A673 (cell line): ENCODE results near the gene CHD2.

Source experiments
- EZH2 ChIP-seq: fragments of 200-600 bp; sonication (generic); IDR thresholded peaks from 2 replicates; pipeline ENCODE4 v1.6.1; 2017; ENCODE audit warnings: borderline replicate concordance, low read depth, mild to moderate bottlenecking, mixed read lengths, antibody characterized with exemption, low read length; ENCODE audit not compliant: poor library complexity, severe bottlenecking
- TF ChIP-seq, protein P1 (sequence below): fragments of 300-800, 200-600 bp; sonication (generic); conservative IDR thresholded peaks from 2 replicates; pipeline ENCODE4 v1.5.1; 2017; ENCODE audit warnings: low read depth, mild to moderate bottlenecking, antibody characterized with exemption, low read length, moderate library complexity, mixed read lengths

DNA sequence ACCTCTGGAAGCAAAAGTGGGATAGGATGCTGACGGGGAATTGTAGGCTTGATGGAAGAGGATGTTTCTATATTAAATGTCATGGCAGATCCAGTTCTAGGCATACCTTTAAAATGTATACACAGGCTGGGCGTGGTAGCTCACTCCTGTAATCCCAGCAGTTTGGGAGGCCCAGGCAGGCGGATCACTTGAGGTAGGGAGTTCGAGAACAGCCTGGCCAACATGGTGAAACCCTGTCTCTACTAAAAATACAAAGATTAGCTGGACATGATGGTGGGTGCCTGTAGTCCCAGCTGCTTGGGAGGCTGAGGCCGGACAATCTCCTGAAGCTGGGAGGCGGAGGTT lies 8.6 kb downstream of the CHD2 start:
- no peak for TF ChIP-seq EZH2
- TF ChIP-seq, protein P1, sequence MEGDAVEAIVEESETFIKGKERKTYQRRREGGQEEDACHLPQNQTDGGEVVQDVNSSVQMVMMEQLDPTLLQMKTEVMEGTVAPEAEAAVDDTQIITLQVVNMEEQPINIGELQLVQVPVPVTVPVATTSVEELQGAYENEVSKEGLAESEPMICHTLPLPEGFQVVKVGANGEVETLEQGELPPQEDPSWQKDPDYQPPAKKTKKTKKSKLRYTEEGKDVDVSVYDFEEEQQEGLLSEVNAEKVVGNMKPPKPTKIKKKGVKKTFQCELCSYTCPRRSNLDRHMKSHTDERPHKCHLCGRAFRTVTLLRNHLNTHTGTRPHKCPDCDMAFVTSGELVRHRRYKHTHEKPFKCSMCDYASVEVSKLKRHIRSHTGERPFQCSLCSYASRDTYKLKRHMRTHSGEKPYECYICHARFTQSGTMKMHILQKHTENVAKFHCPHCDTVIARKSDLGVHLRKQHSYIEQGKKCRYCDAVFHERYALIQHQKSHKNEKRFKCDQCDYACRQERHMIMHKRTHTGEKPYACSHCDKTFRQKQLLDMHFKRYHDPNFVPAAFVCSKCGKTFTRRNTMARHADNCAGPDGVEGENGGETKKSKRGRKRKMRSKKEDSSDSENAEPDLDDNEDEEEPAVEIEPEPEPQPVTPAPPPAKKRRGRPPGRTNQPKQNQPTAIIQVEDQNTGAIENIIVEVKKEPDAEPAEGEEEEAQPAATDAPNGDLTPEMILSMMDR, result no peak
